ENCODE data around the gene CAGE1. TPM values are rescaled to one million over a fixed set of nuclear protein-coding genes. Genes with fewer than 3 reads are reported as not detected.

Gene CAGE1
- total and polyA plus RNA-seq, 5 donors from 2014 or later: 0.08 to 0.57 TPM; not detected in 3

DNA sequence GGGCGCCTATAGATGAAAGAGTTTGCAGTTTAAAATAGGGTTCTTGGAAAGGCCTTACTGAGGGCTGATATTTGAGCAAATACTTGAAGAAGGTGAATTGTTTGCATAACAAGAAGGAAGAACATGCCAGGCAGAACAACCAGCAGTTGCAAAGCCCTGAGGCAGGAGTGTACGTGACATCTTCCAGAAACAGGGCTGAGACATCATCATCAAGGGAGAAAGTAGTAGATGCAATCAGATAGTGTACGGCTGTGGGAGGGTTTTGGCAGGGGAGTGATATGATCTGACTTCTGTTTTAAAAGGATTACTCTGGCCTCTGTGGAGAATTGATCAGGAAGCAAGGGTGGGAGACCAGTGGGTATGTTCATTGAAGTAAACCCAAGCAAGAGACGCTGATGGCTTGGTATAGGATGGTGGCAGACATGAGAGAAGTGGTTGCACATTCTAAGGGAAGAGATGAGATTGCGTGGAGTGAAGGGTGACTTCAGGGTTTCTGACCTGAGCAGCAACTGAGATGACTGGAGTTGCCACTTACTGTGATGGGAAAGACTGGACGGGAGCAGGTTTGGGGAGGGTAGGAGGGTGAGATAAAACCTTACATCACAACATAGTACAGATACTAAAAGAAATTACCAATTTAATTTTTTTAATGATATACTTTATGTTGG, 28.8 kb upstream of the CAGE1 start:
- Mint-ChIP-seq H3K27me3 (no peaks in the 10 kb centered on the region), H3K36me3 (peaks cover 47% of the 10 kb centered on the region), H3K4me3 (no peak overlapping the region), H3K27ac (peak overlapping the region in 2 of 3 donors; percentile 8 to 15), H3K9me3 (no peaks in the 10 kb centered on the region), H3K4me1 (peaks cover 0 to 6% (median 2%) of the 10 kb centered on the region in 4 donors)
- Histone ChIP-seq H3K27me3 (ENCODE audit: control insufficient read depth, insufficient read depth, low read length) (no peaks in the 10 kb centered on the region), H3K4me1 (ENCODE audit: control insufficient read depth, insufficient read depth, low read length, poor library complexity, severe bottlenecking) (no peaks in the 10 kb centered on the region), H3K4me3 (ENCODE audit: low read depth, low read length) (no peak overlapping the region), H3K36me3 (ENCODE audit: control insufficient read depth, insufficient read depth, low read length) (peaks cover 49% of the 10 kb centered on the region), H3K27ac (ENCODE audit: insufficient read depth, low read length, poor library complexity, severe bottlenecking) (no peak overlapping the region), H3K9me3 (ENCODE audit: control insufficient read depth in 2 of 2, low read length in 2 of 2) (no peaks in the 10 kb centered on the region)
- DNase-seq: no peak
- ATAC-seq (ENCODE audit: low read depth in 2 of 2): no peak

DNA sequence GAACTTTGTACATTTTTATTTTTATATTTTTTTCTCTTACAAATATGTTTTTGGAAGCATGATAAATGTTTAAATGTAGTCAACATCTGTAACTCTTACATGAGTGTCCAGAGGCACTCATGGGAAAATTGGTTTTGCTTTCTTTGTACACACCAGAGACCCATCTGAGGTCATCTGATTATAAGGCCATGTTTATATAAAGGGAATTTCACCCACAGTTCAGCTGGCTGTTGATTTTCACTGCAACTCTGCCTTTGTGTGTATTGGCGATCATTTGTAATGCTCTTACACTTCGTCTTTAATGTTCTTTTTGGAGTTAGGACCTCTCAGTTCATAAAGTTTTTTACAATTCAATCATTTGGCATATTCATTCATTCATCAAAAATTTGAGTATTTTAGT, 28.1 kb upstream of the CAGE1 start:
- H3K9me3 Mint-ChIP-seq: no peaks in the 10 kb centered on the region
- ATAC-seq (ENCODE audit: low read depth in 2 of 2) (no peak), DNase-seq (no peak)
- no peaks in the 10 kb centered on the region for H3K4me1 ChIP-seq (ENCODE audit: control insufficient read depth, insufficient read depth, low read length, poor library complexity, severe bottlenecking)
- H3K27me3 Mint-ChIP-seq: no peaks in the 10 kb centered on the region
- H3K4me3 Mint-ChIP-seq: no peak overlapping the region
- H3K36me3 ChIP-seq (ENCODE audit: control insufficient read depth, insufficient read depth, low read length): peaks cover 55% of the 10 kb centered on the region
- H3K27ac Mint-ChIP-seq: peak overlapping the region in 1 of 3 donors; percentile 8
- no peaks in the 10 kb centered on the region for H3K9me3 ChIP-seq (ENCODE audit: control insufficient read depth in 2 of 2, low read length in 2 of 2)
- H3K27me3 ChIP-seq (ENCODE audit: control insufficient read depth, insufficient read depth, low read length): no peaks in the 10 kb centered on the region
- H3K27ac ChIP-seq (ENCODE audit: insufficient read depth, low read length, poor library complexity, severe bottlenecking): no peak overlapping the region
- peaks cover 44% of the 10 kb centered on the region for H3K36me3 Mint-ChIP-seq
- H3K4me1 Mint-ChIP-seq: peaks cover 0 to 6% (median 2%) of the 10 kb centered on the region in 4 donors
- no peak overlapping the region for H3K4me3 ChIP-seq (ENCODE audit: low read depth, low read length)

DNA sequence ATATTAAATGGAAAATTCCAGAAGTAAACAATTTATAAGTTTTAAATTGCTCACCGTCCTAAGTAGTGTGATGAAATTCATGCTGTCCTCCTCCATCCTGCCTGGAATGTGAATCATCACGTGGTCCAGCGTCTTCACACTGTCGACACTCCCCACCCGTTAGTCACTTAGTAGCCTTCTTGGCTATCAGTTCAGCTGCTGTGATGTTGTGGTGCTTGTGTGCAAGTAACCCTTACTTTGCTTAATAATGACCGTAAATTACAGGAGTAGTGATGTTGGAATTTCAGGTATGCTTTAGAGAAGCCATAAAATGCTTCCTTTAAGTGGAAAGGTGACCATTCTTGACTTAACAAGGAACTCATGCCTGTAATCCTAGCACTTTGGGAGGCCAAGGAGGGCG, 25.3 kb upstream of the CAGE1 start:
- H3K27ac Mint-ChIP-seq: no peak overlapping the region
- H3K27me3 ChIP-seq (ENCODE audit: control insufficient read depth, insufficient read depth, low read length): no peaks in the 10 kb centered on the region
- H3K9me3 Mint-ChIP-seq: no peaks in the 10 kb centered on the region
- H3K27ac ChIP-seq (ENCODE audit: insufficient read depth, low read length, poor library complexity, severe bottlenecking): no peak overlapping the region
- ATAC-seq (ENCODE audit: low read depth in 2 of 2) (no peak), DNase-seq (no peak)
- H3K4me1 Mint-ChIP-seq: peaks cover 2 to 6% (median 3%) of the 10 kb centered on the region in 4 donors
- no peaks in the 10 kb centered on the region for H3K4me1 ChIP-seq (ENCODE audit: control insufficient read depth, insufficient read depth, low read length, poor library complexity, severe bottlenecking)
- H3K36me3 Mint-ChIP-seq: peaks cover 53% of the 10 kb centered on the region
- no peak overlapping the region for H3K4me3 Mint-ChIP-seq
- H3K36me3 ChIP-seq (ENCODE audit: control insufficient read depth, insufficient read depth, low read length): peaks cover 83% of the 10 kb centered on the region
- no peaks in the 10 kb centered on the region for H3K27me3 Mint-ChIP-seq
- H3K4me3 ChIP-seq (ENCODE audit: low read depth, low read length): no peak overlapping the region
- H3K9me3 ChIP-seq (ENCODE audit: control insufficient read depth in 2 of 2, low read length in 2 of 2): no peaks in the 10 kb centered on the region

DNA sequence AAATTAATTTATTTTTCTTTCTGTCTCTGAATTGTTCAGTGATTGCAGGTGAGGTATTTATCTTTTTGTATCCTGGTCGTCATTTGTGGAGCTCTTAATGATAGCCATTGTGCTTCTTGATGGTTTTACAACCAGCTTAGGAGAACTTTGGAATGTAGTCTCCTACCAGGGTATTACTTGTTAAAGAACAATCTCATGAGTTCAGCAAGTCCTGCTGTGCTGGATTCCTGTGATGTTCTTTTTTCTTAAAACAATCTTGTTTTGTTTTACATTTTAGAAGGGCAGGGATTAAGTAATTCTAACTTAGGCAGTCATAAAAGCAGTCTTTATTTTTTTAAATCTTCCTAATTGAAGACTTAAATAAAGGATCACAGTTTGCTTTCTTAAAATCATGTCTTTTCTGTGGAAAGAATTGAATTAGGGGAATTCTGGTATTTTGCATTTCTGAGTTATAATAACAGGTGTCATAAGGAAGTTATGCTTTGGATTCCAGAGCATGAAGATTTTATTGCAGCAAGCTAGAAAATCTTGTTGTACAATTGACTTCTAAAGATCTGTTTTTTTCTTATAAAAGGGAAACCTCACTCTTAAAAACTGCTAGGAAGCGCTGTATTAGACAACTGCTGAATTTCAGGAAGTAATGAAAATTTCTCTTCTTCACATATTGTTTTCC, 23.7 kb upstream of the CAGE1 start:
- no peak overlapping the region for H3K27ac Mint-ChIP-seq

DNA sequence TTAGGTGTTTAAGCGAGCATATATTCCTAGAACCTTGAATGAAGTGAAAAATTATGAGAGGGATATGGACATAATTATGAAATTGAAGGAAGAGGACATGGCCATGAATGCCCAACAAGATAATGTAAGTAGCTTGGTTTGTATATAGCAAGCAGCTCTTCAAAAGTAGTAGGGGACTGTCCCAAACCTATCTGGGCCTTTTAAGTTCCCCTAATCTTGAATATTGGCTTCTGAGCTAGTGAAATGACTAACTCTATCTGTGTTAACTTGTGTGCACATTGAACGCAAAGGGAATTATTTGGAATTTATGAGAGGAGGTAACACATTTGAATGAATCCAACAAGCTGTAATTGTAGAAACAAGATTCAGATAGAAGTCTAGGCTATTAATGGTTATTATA, 21.8 kb upstream of the CAGE1 start:
- no peaks in the 10 kb centered on the region for H3K4me1 ChIP-seq (ENCODE audit: control insufficient read depth, insufficient read depth, low read length, poor library complexity, severe bottlenecking)
- Mint-ChIP-seq H3K27me3 (no peaks in the 10 kb centered on the region), H3K4me1 (peaks cover 0 to 3% (median 0%) of the 10 kb centered on the region in 4 donors), H3K4me3 (no peak overlapping the region), H3K9me3 (no peaks in the 10 kb centered on the region), H3K36me3 (peaks cover 46% of the 10 kb centered on the region), H3K27ac (peak overlapping the region in 1 of 3 donors; percentile 71)
- H3K27me3 ChIP-seq (ENCODE audit: control insufficient read depth, insufficient read depth, low read length): no peaks in the 10 kb centered on the region
- DNase-seq (no peak), ATAC-seq (ENCODE audit: low read depth in 2 of 2) (no peak)
- no peak overlapping the region for H3K27ac ChIP-seq (ENCODE audit: insufficient read depth, low read length, poor library complexity, severe bottlenecking)
- H3K36me3 ChIP-seq (ENCODE audit: control insufficient read depth, insufficient read depth, low read length): peaks cover 92% of the 10 kb centered on the region
- H3K4me3 ChIP-seq (ENCODE audit: low read depth, low read length): no peak overlapping the region
- no peaks in the 10 kb centered on the region for H3K9me3 ChIP-seq (ENCODE audit: control insufficient read depth in 2 of 2, low read length in 2 of 2)

More for the DNA sequence above, 23.7 kb upstream of the CAGE1 start:
- H3K36me3 ChIP-seq (ENCODE audit: control insufficient read depth, insufficient read depth, low read length): peaks cover 90% of the 10 kb centered on the region
- no peak overlapping the region for H3K27ac ChIP-seq (ENCODE audit: insufficient read depth, low read length, poor library complexity, severe bottlenecking)
- Mint-ChIP-seq H3K36me3 (peaks cover 44% of the 10 kb centered on the region), H3K4me3 (no peak overlapping the region), H3K27me3 (no peaks in the 10 kb centered on the region), H3K4me1 (peaks cover 0 to 3% (median 1%) of the 10 kb centered on the region in 4 donors), H3K9me3 (no peaks in the 10 kb centered on the region)
- ATAC-seq (ENCODE audit: low read depth in 2 of 2) (no peak), DNase-seq (no peak)
- no peaks in the 10 kb centered on the region for H3K9me3 ChIP-seq (ENCODE audit: control insufficient read depth in 2 of 2, low read length in 2 of 2)
- H3K4me1 ChIP-seq (ENCODE audit: control insufficient read depth, insufficient read depth, low read length, poor library complexity, severe bottlenecking): no peaks in the 10 kb centered on the region
- H3K4me3 ChIP-seq (ENCODE audit: low read depth, low read length): no peak overlapping the region
- no peaks in the 10 kb centered on the region for H3K27me3 ChIP-seq (ENCODE audit: control insufficient read depth, insufficient read depth, low read length)

DNA sequence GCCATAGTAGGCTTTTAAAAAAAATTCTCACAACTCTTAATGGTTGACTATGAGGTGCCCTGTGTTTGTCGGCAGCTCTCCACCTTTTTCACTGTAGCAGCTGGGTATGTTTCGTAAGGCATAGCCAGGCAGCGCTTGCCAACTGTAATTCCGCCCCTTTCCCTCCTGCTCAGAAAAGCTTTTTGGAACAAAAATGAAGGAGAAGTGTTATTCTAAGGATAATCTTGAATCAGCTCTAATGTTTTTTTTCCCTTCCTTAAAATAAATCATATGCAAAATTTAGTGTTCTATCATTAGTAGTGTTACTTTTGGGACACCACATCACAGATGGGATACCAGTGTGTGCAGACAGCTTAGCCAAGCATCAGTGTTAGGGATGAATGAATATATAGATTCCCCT, 21.3 kb upstream of the CAGE1 start:
- Histone ChIP-seq H3K4me1 (ENCODE audit: control insufficient read depth, insufficient read depth, low read length, poor library complexity, severe bottlenecking) (no peaks in the 10 kb centered on the region), H3K4me3 (ENCODE audit: low read depth, low read length) (no peak overlapping the region), H3K27me3 (ENCODE audit: control insufficient read depth, insufficient read depth, low read length) (no peaks in the 10 kb centered on the region), H3K36me3 (ENCODE audit: control insufficient read depth, insufficient read depth, low read length) (peaks cover 93% of the 10 kb centered on the region), H3K9me3 (ENCODE audit: control insufficient read depth in 2 of 2, low read length in 2 of 2) (no peaks in the 10 kb centered on the region), H3K27ac (ENCODE audit: insufficient read depth, low read length, poor library complexity, severe bottlenecking) (no peak overlapping the region)
- Mint-ChIP-seq H3K9me3 (no peaks in the 10 kb centered on the region), H3K27me3 (no peaks in the 10 kb centered on the region), H3K4me3 (no peak overlapping the region), H3K36me3 (peaks cover 49% of the 10 kb centered on the region), H3K27ac (peak overlapping the region in 1 of 3 donors; percentile 71), H3K4me1 (peaks cover 0 to 3% (median 0%) of the 10 kb centered on the region in 4 donors)
- ATAC-seq (ENCODE audit: low read depth in 2 of 2): no peak
- DNase-seq: no peak

DNA sequence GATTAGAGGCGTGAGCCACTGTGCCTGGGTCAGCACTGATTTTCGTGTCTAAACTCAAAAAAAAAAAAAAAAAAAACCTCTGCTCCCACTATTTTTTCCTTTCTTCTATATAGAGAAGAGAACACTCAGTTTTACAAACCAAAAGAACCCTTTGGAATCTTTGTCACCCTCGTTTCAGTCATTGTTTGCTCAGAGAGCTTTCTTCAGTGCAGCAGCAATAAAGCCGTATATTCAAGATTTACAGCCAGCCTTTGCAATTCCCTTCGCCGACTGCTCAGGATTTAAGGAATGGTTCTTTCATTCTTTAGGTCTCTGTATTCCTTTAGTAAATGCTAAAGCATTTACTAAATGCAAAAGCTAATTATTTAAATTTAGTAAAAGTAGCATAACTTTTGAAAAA, 20.2 kb upstream of the CAGE1 start:
- Histone ChIP-seq H3K9me3 (ENCODE audit: control insufficient read depth in 2 of 2, low read length in 2 of 2) (no peaks in the 10 kb centered on the region), H3K36me3 (ENCODE audit: control insufficient read depth, insufficient read depth, low read length) (peaks cover 93% of the 10 kb centered on the region), H3K27ac (ENCODE audit: insufficient read depth, low read length, poor library complexity, severe bottlenecking) (no peak overlapping the region), H3K4me1 (ENCODE audit: control insufficient read depth, insufficient read depth, low read length, poor library complexity, severe bottlenecking) (no peaks in the 10 kb centered on the region), H3K27me3 (ENCODE audit: control insufficient read depth, insufficient read depth, low read length) (no peaks in the 10 kb centered on the region), H3K4me3 (ENCODE audit: low read depth, low read length) (no peak overlapping the region)
- DNase-seq (no peak), ATAC-seq (ENCODE audit: low read depth in 2 of 2) (no peak)
- no peaks in the 10 kb centered on the region for H3K9me3 Mint-ChIP-seq
- no peak overlapping the region for H3K4me3 Mint-ChIP-seq
- H3K36me3 Mint-ChIP-seq: peaks cover 56% of the 10 kb centered on the region
- H3K27me3 Mint-ChIP-seq: no peaks in the 10 kb centered on the region
- H3K4me1 Mint-ChIP-seq: peaks cover 0 to 3% (median 0%) of the 10 kb centered on the region in 4 donors
- no peak overlapping the region for H3K27ac Mint-ChIP-seq

DNA sequence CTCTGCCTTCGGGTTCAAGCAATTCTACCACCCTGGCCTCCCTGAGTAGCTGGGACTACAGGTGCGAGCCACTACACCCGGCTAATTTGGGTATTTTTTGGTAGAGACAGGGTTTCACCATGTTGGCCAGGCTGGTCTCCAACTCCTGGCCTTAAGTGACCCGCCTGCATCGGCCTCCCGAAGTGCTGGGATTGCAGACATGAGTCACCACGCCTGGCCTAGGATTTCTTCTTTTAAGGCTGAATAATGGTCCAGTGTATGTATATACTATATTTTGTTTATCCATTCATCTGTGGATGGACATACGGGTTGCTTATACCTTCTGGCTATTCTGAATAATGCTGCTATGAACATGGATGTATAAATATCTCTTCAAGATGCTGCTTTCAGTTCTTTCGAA, 17.2 kb upstream of the CAGE1 start:
- Mint-ChIP-seq H3K4me1 (peaks cover 0 to 10% (median 0%) of the 10 kb centered on the region in 4 donors), H3K27ac (no peak overlapping the region), H3K27me3 (no peaks in the 10 kb centered on the region), H3K9me3 (no peaks in the 10 kb centered on the region), H3K36me3 (peaks cover 54% of the 10 kb centered on the region), H3K4me3 (no peak overlapping the region)
- ATAC-seq (ENCODE audit: low read depth in 2 of 2) (no peak), DNase-seq (no peak)
- Histone ChIP-seq H3K27me3 (ENCODE audit: control insufficient read depth, insufficient read depth, low read length) (no peaks in the 10 kb centered on the region), H3K27ac (ENCODE audit: insufficient read depth, low read length, poor library complexity, severe bottlenecking) (no peak overlapping the region), H3K36me3 (ENCODE audit: control insufficient read depth, insufficient read depth, low read length) (peaks cover 94% of the 10 kb centered on the region), H3K4me1 (ENCODE audit: control insufficient read depth, insufficient read depth, low read length, poor library complexity, severe bottlenecking) (no peaks in the 10 kb centered on the region), H3K4me3 (ENCODE audit: low read depth, low read length) (no peak overlapping the region), H3K9me3 (ENCODE audit: control insufficient read depth in 2 of 2, low read length in 2 of 2) (no peaks in the 10 kb centered on the region)

All from CD4-positive, CD25-positive, alpha-beta regulatory T cell (primary cell).